A549 treated with AZD9567 at 1 μM for 4 hours (cell line): ENCODE results near the gene PLCB1. TPM values are rescaled to one million over a fixed set of nuclear protein-coding genes. Genes with fewer than 3 reads are reported as not detected.

ENCODE experiments used
- total RNA-seq: library from RNA; stranded (reverse); fragments of 200-300 nt; extraction: Qiagen RNA extraction; gene quantifications from 5 replicates; pipeline ENCODE4 v1.2.3, GENCODE V29; 2022; ENCODE audit not compliant: insufficient read depth

PLCB1 gene
- total RNA-seq: 0.37 to 1.0 TPM (median 0.74 TPM) in 4 of 5 replicates, not detected in the other

GRCh38 chr20:8131598-8132483 lies at the start of gene PLCB1:
PLCB1 (plus strand) TSS chr20:8132266; CDS start chr20:8132652, 386 bp downstream.

Other genes starting within 250 kb of the PLCB1 start
- gene HAO1, start 191.8 kb upstream of the PLCB1 start, total RNA-seq: not detected in 5 replicates
- gene TMX4, start 112.5 kb upstream of the PLCB1 start, total RNA-seq: 14.0 to 16.6 TPM (median 15.6 TPM) in 5 replicates